WTC11 (cell line): ENCODE measurements around the gene ENO1. TPM values are rescaled to one million over a fixed set of nuclear protein-coding genes. Genes with fewer than 3 reads are reported as not detected.

Experiments used
- ATAC-seq: fragments of 200-7000 bp; cut with Tn5 transposase; 2 replicates; pipeline ENCODE4 v1.10.0; 2021; ENCODE audit warnings: mild to moderate bottlenecking, moderate library complexity
- CTCF ChIA-PET: fragments of 300-600 bp; sonication (Branson Sonifier 250); formaldehyde crosslinking; loops from one replicate; lab custom pipeline; 2021; ENCODE audit warnings: antibody characterized with exemption; lab: Charles Lee
- POLR2A ChIA-PET: fragments of 350-600 bp; sonication (Branson Sonifier 250); formaldehyde crosslinking; loops from one replicate; lab custom pipeline; 2021; ENCODE audit warnings: antibody characterized with exemption; lab: Charles Lee
- DNase-seq: peaks from one replicate; pipeline ENCODE4 v3.0.0; 2021; ENCODE audit warnings: low spot score
- H3K27ac Mint-ChIP-seq: 2 replicates; pipeline ENCODE4 v1.8.0; 2021; ENCODE audit warnings: mixed read lengths
- H3K27me3 Mint-ChIP-seq: 2 replicates; pipeline ENCODE4 v1.8.0; 2021; ENCODE audit warnings: low read depth, mild to moderate bottlenecking, moderate library complexity, mixed read lengths
- H3K36me3 Mint-ChIP-seq: 2 replicates; pipeline ENCODE4 v1.8.0; 2021; ENCODE audit warnings: mixed read lengths
- H3K4me1 Mint-ChIP-seq: 2 replicates; pipeline ENCODE4 v1.8.0; 2022; ENCODE audit warnings: mixed read lengths
- H3K4me3 Mint-ChIP-seq: 2 replicates; pipeline ENCODE4 v1.8.0; 2021; ENCODE audit warnings: mild to moderate bottlenecking, moderate library complexity, mixed read lengths
- H3K9me3 Mint-ChIP-seq: 2 replicates; pipeline ENCODE4 v1.8.0; 2021; ENCODE audit warnings: mixed read lengths
- ETV6 ChIP-seq: sonication (generic); formaldehyde crosslinking; IDR thresholded peaks from 2 replicates; pipeline ENCODE4 v1.8.1; 2022; ENCODE audit warnings: mild to moderate bottlenecking, missing genetic modification reagents
- FOXJ3 ChIP-seq: sonication (generic); formaldehyde crosslinking; IDR thresholded peaks from 2 replicates; pipeline ENCODE4 v1.9.0; 2021; ENCODE audit warnings: missing genetic modification reagents, mild to moderate bottlenecking, borderline replicate concordance
- IRF2 ChIP-seq: sonication (generic); formaldehyde crosslinking; IDR thresholded peaks from 2 replicates; pipeline ENCODE4 v1.8.0; 2022; ENCODE audit warnings: low read depth, missing genetic modification reagents, borderline replicate concordance
- KAT7 ChIP-seq: sonication (generic); formaldehyde crosslinking; IDR thresholded peaks from 2 replicates; pipeline ENCODE4 v1.8.1; 2023; ENCODE audit warnings: missing genetic modification reagents, mild to moderate bottlenecking, borderline replicate concordance
- MXD4 ChIP-seq: fragments of 250-450 bp; sonication (Bioruptor Pico); IDR thresholded peaks from 2 replicates; pipeline ENCODE4 v1.8.0; 2021; ENCODE audit warnings: mild to moderate bottlenecking, moderate library complexity, borderline replicate concordance
- NFATC4 ChIP-seq: fragments of 250-450 bp; sonication (Bioruptor Pico); IDR thresholded peaks from 2 replicates; pipeline ENCODE4 v1.9.0; 2021; ENCODE audit warnings: mild to moderate bottlenecking
- NR2C2 ChIP-seq: sonication (generic); formaldehyde crosslinking; IDR thresholded peaks from 2 replicates; pipeline ENCODE4 v1.8.0; 2022; ENCODE audit warnings: mild to moderate bottlenecking, missing genetic modification reagents
- RELA ChIP-seq: sonication (generic); formaldehyde crosslinking; IDR thresholded peaks from 2 replicates; pipeline ENCODE4 v1.8.1; 2022; ENCODE audit warnings: missing genetic modification reagents, mild to moderate bottlenecking, borderline replicate concordance
- TEAD1 ChIP-seq: sonication (generic); formaldehyde crosslinking; IDR thresholded peaks from 2 replicates; pipeline ENCODE4 v1.8.0; 2022; ENCODE audit warnings: mild to moderate bottlenecking, missing genetic modification reagents
- TP53 ChIP-seq: sonication (generic); formaldehyde crosslinking; IDR thresholded peaks from 2 replicates; pipeline ENCODE4 v1.8.1; 2023; ENCODE audit warnings: mild to moderate bottlenecking, missing genetic modification reagents
- ZNF263 ChIP-seq: sonication (generic); formaldehyde crosslinking; IDR thresholded peaks from 2 replicates; pipeline ENCODE4 v1.8.1; 2022; ENCODE audit warnings: low read depth, mild to moderate bottlenecking, moderate library complexity, missing genetic modification reagents
- ZNF671 ChIP-seq: fragments of 250-450 bp; sonication (Bioruptor Pico); IDR thresholded peaks from 2 replicates; pipeline ENCODE4 v1.8.0; 2021; ENCODE audit warnings: mild to moderate bottlenecking
- total RNA-seq: library from RNA; stranded (reverse); gene quantifications from 3 replicates; pipeline ENCODE4 v1.2.3, GENCODE V29; 2021
- TF ChIP-seq, protein P1 (sequence below): sonication (generic); formaldehyde crosslinking; IDR thresholded peaks from 2 replicates; pipeline ENCODE4 v1.8.1; 2023; ENCODE audit warnings: mild to moderate bottlenecking, missing genetic modification reagents, moderate library complexity
- TF ChIP-seq, protein P2 (sequence below): sonication (generic); formaldehyde crosslinking; IDR thresholded peaks from 2 replicates; pipeline ENCODE4 v1.8.0; 2022; ENCODE audit warnings: mild to moderate bottlenecking, missing genetic modification reagents
- TF ChIP-seq, protein P3 (sequence below): fragments of 250-450 bp; sonication (Bioruptor Pico); IDR thresholded peaks from 2 replicates; pipeline ENCODE4 v1.9.0; 2021; ENCODE audit warnings: moderate library complexity, mild to moderate bottlenecking, inconsistent platforms, borderline replicate concordance
- TF ChIP-seq, protein P4 (sequence below): sonication (generic); formaldehyde crosslinking; conservative IDR thresholded peaks from 2 replicates; pipeline ENCODE4 v1.8.1; 2022; ENCODE audit warnings: mild to moderate bottlenecking, missing genetic modification reagents
- TF ChIP-seq, protein P5 (sequence below): fragments of 200-600 bp; IDR thresholded peaks from 2 replicates; pipeline ENCODE4 v1.8.0; 2022; ENCODE audit warnings: antibody characterized with exemption
- TF ChIP-seq, protein P6 (sequence below): fragments of 250-450 bp; sonication (Bioruptor Pico); IDR thresholded peaks from 2 replicates; pipeline ENCODE4 v1.9.0; 2021; ENCODE audit warnings: mild to moderate bottlenecking
- TF ChIP-seq, protein P7 (sequence below): sonication (generic); formaldehyde crosslinking; IDR thresholded peaks from 2 replicates; pipeline ENCODE4 v1.8.0; 2022; ENCODE audit warnings: mild to moderate bottlenecking, missing genetic modification reagents
- TF ChIP-seq, protein P8 (sequence below): fragments of 250-450 bp; sonication (Bioruptor Pico); IDR thresholded peaks from 2 replicates; pipeline ENCODE4 v1.8.0; 2021; ENCODE audit warnings: mild to moderate bottlenecking

Gene ENO1
- total RNA-seq, 1 experiment from 2014 or later, result 1,978 TPM

DNA sequence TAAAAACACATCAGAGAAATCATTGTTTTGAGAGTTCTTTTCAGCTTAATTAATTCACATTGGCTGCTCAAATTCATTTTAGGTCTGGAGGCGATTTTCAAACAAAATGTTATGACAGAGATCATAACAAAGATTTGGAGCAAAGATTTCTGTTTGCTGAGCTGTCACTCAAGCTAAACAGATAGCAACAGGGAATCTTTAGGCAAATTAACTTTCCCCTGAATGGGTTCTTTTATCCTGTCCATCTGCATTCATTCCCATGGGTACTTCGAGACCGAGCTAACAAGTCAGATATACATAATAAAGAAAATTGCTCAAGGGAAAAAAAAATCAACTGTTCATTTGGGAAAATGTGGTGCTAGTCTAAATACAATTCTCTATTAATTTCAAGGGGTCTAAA is 37.0 kb upstream of the ENO1 start (continued):
- TF ChIP-seq, protein P1, sequence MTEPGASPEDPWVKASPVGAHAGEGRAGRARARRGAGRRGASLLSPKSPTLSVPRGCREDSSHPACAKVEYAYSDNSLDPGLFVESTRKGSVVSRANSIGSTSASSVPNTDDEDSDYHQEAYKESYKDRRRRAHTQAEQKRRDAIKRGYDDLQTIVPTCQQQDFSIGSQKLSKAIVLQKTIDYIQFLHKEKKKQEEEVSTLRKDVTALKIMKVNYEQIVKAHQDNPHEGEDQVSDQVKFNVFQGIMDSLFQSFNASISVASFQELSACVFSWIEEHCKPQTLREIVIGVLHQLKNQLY (CRISPR knock-in tag), result no peak
- TF ChIP-seq ZNF263, result no peak
- TF ChIP-seq, protein P2, sequence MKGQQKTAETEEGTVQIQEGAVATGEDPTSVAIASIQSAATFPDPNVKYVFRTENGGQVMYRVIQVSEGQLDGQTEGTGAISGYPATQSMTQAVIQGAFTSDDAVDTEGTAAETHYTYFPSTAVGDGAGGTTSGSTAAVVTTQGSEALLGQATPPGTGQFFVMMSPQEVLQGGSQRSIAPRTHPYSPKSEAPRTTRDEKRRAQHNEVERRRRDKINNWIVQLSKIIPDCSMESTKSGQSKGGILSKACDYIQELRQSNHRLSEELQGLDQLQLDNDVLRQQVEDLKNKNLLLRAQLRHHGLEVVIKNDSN (CRISPR knock-in tag), result no peak
- no peak for TF ChIP-seq NFATC4 (CRISPR knock-in tag)
- TF ChIP-seq, protein P3, sequence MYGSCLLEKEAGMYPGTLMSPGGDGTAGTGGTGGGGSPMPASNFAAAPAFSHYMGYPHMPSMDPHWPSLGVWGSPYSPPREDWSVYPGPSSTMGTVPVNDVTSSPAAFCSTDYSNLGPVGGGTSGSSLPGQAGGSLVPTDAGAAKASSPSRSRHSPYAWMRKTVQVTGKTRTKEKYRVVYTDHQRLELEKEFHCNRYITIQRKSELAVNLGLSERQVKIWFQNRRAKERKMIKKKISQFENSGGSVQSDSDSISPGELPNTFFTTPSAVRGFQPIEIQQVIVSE (CRISPR knock-in tag), result no peak
- TF ChIP-seq, all 79 proteins: peak for 0

DNA sequence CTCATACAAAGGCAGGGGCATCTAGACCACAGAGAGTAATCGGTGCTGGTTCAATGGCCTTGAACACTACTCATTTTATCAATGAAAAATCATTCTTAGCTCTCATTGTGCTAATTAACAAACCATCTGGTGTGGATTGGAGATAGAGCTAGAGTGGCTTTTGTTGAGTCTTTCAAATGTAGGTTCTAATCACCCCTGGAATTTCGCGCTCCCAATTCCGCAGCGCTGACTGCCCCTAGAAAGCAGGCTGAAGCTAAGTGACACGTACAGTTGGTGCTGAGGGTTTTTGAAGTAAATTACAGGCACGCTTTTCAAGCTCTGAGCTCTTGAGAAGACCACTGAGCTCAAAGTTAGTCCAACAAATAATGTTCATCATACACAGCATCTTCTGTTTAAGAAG is 36.0 kb upstream of the ENO1 start:
- Mint-ChIP-seq H3K27me3 (peaks cover 20% of the 10 kb centered on the region), H3K27ac (no peak overlapping the region), H3K9me3 (no peaks in the 10 kb centered on the region; the same call in none of the 2 replicates), H3K36me3 (peaks cover 16% of the 10 kb centered on the region), H3K4me1 (peaks cover 33% of the 10 kb centered on the region), H3K4me3 (no peak overlapping the region)
- ATAC-seq (no peak), DNase-seq (no peak)
- CTCF ChIA-PET, result interaction anchor here (0.5 to 3.9 kb wide), 6 partner anchors 23 to 226 kb away, joined by 3 to 34 read pairs (median 4); no protein-coding TSS in a partner anchor
- POLR2A ChIA-PET, result interaction anchor here (0.7 to 1.0 kb wide), 3 partner anchors 48 to 90 kb away, joined by 3 read pairs; no protein-coding TSS in a partner anchor
- TF ChIP-seq, protein P4, sequence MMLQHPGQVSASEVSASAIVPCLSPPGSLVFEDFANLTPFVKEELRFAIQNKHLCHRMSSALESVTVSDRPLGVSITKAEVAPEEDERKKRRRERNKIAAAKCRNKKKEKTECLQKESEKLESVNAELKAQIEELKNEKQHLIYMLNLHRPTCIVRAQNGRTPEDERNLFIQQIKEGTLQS (CRISPR knock-in tag), result no peak
- TF ChIP-seq, protein P5, sequence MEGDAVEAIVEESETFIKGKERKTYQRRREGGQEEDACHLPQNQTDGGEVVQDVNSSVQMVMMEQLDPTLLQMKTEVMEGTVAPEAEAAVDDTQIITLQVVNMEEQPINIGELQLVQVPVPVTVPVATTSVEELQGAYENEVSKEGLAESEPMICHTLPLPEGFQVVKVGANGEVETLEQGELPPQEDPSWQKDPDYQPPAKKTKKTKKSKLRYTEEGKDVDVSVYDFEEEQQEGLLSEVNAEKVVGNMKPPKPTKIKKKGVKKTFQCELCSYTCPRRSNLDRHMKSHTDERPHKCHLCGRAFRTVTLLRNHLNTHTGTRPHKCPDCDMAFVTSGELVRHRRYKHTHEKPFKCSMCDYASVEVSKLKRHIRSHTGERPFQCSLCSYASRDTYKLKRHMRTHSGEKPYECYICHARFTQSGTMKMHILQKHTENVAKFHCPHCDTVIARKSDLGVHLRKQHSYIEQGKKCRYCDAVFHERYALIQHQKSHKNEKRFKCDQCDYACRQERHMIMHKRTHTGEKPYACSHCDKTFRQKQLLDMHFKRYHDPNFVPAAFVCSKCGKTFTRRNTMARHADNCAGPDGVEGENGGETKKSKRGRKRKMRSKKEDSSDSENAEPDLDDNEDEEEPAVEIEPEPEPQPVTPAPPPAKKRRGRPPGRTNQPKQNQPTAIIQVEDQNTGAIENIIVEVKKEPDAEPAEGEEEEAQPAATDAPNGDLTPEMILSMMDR, result no peak
- no peak for TF ChIP-seq MXD4
- TF ChIP-seq, protein P3 (CRISPR knock-in tag), result no peak
- TF ChIP-seq, protein P6, sequence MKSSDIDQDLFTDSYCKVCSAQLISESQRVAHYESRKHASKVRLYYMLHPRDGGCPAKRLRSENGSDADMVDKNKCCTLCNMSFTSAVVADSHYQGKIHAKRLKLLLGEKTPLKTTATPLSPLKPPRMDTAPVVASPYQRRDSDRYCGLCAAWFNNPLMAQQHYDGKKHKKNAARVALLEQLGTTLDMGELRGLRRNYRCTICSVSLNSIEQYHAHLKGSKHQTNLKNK, result no peak

DNA sequence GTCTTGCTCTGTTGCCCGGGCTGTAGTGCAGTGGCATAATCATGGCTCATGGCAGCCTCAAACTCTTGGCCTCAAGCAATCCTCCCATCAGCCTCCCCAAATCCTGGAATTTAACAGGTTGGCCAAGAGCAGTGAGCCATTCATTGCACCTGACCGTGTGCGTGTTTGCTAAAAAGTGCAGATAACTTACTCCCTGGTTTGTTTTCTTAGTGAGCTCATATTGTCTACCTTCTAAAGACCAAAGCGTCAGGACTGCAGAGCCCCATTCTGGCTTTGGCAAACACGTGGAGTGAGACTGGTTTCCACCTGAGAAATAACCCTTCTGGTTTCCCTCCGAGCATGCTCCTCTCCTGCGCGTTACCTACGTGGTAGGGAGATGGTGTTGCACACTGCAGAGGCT is 35.0 kb upstream of the ENO1 start:
- CTCF ChIA-PET, result interaction anchor here (3.0 to 3.9 kb wide), 2 partner anchors 49 to 91 kb away, joined by 19 to 34 read pairs; no protein-coding TSS in a partner anchor
- no peak overlapping the region for H3K4me3 Mint-ChIP-seq
- H3K4me1 Mint-ChIP-seq, result peaks cover 34% of the 10 kb centered on the region
- DNase-seq (no peak), ATAC-seq (no peak)
- H3K27ac Mint-ChIP-seq, result no peak overlapping the region; the same call in 1 of the 2 replicates
- POLR2A ChIA-PET, result no interaction called here
- H3K9me3 Mint-ChIP-seq, result no peaks in the 10 kb centered on the region; the same call in none of the 2 replicates
- H3K27me3 Mint-ChIP-seq, result peaks cover 20% of the 10 kb centered on the region
- TF ChIP-seq IRF2 (CRISPR knock-in tag), result no peak
- TF ChIP-seq NR2C2, result no peak
- TF ChIP-seq TP53 (CRISPR knock-in tag), result no peak
- no peak for TF ChIP-seq TEAD1 (CRISPR knock-in tag)
- no peak for TF ChIP-seq ZNF671 (CRISPR knock-in tag)
- TF ChIP-seq, protein P7, sequence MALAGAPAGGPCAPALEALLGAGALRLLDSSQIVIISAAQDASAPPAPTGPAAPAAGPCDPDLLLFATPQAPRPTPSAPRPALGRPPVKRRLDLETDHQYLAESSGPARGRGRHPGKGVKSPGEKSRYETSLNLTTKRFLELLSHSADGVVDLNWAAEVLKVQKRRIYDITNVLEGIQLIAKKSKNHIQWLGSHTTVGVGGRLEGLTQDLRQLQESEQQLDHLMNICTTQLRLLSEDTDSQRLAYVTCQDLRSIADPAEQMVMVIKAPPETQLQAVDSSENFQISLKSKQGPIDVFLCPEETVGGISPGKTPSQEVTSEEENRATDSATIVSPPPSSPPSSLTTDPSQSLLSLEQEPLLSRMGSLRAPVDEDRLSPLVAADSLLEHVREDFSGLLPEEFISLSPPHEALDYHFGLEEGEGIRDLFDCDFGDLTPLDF (CRISPR knock-in tag), result no peak
- no peak for TF ChIP-seq KAT7 (CRISPR knock-in tag)
- TF ChIP-seq, protein P8, sequence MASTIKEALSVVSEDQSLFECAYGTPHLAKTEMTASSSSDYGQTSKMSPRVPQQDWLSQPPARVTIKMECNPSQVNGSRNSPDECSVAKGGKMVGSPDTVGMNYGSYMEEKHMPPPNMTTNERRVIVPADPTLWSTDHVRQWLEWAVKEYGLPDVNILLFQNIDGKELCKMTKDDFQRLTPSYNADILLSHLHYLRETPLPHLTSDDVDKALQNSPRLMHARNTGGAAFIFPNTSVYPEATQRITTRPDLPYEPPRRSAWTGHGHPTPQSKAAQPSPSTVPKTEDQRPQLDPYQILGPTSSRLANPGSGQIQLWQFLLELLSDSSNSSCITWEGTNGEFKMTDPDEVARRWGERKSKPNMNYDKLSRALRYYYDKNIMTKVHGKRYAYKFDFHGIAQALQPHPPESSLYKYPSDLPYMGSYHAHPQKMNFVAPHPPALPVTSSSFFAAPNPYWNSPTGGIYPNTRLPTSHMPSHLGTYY (CRISPR knock-in tag), result no peak
- no peak for TF ChIP-seq ETV6 (CRISPR knock-in tag)
- TF ChIP-seq FOXJ3 (CRISPR knock-in tag), result no peak
- TF ChIP-seq RELA (CRISPR knock-in tag), result no peak
- H3K36me3 Mint-ChIP-seq, result peaks cover 16% of the 10 kb centered on the region
